ENCODE data around the gene ALX3.

Gene ALX3

DNA sequence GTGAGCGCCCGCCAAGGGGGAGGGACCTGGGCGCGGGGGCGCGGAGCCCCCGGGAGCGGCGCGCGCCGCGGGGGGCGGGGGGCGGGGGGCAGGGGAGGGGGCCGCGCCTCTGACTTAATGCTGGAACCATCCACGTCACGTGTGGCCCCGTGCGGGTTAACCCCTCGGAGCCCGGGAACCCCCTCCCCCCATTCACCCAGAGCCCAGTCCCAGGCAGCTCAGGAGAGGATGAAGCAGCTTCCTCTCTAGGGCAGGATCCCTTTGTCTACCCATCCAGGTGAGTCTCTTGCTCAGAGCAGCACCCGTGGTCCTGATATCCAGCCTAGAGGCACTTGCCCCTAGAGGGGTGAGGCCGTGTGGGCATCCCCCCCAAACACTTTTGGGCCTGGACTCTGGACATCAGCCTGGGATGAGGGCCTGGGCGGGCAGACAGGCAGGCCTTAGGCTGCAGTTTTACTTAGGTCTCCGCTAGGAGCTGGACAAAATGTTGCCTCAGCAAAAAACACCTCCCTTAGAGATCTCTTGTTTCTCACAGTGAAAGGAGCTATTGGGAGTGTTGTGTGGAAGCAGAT lies at the start of gene ALX3:
Gene ALX3, minus strand, starts transcription at position 2 of the 572 bp plus-strand sequence. CDS start 60 bp downstream, outside the sequence.
- DNase-seq (ENCODE audit: low read depth): no peak

DNA sequence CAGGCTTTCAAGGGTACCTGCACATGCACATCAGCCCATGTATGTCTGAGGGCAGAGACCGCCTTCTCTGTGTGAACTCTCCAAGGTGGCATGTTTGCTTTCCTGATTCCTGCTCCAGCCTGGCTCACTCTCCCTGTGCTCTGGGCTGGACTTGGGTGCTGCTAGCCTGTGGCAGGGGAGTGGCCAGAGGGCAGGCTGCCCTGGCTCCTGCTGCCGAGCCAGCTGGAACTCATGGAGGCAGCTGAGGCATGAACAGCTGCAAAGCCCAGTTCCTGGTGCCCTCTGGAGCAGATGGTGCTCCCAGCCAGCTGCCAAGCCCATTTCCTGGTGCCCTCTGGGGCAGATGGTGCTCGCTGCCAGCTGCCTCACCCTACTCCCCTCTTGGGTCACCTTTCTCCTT lies 49.4 kb upstream of the ALX3 start:
- no peak for DNase-seq (ENCODE audit: low read depth)

DNA sequence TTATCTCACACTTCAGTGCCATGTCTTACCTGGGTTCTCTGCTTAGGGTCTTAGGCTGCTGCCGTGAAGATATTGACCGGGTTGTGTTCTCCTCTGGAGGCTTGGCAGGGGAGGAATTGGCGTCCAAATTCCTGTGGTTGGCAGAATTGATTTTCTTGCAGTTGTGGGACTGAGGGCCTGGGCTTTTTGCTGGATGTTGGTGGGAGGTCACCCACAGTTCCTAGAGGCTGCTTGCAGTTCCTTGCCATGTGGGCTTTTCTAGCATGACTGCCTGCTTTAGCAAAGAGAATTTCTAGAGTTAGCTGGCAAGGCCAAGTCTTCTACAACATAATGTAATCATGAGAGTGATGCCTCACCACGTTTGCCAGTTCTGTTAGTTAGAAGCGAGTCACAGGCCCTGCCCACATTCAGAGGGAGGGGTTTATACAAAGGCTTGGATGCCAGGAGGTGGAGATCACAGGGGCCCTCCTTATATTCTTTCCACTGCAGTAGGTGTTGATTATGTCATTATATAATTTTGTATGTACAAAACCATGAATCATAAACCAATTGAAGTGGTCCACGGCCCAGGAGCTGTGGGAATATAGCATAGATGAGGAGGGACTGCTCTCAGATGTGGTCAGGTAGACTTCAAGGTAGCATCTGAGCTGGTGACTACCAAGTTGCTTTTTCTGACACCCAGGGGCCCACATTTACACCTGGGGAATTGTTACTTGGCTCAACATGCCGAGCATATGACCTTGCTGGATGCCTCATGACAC lies 48.3 kb upstream of the ALX3 start:
- peak; percentile 32 for DNase-seq (ENCODE audit: low read depth)

DNA sequence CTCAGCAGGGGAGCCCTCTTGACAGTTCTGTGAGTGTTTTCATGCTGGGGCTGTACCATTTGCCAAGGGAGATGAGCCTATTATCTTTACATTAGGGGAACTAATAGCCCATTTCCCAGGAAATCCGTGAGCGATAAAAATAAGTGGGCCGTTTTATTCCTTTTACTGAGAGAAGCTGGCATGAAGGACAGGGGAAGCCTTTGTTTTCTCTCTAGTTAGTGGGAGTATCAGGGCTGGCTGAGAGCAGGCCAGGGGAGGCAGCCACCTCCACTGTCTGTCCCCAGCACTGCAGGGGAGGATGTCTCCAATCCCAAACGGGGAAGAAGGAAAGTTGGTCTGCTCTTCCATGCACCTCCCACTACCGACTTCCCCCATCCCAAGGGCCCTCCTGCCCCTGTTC lies 44.3 kb upstream of the ALX3 start:
- no peak for DNase-seq (ENCODE audit: low read depth)

DNA sequence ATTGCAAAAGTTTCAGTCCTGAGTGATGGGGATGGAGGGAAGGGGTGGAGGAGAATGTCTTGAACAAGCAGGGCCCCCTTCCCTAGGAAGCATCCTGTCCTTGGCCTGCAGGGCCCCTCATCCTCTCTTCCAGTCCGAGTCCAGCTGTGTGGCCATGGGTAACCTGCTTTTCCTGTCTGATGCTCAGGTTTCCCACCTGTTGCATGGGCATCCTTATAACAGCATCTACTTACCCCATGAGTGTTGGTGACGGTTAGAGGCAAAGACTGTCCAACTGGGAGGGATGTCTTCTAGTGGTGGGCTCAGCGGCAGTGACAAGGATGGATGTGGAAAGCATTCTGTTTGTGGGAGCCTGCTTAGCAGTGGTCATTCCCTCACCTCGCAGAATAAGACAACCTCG lies 43.7 kb upstream of the ALX3 start:
- no peak for DNase-seq (ENCODE audit: low read depth)

DNA sequence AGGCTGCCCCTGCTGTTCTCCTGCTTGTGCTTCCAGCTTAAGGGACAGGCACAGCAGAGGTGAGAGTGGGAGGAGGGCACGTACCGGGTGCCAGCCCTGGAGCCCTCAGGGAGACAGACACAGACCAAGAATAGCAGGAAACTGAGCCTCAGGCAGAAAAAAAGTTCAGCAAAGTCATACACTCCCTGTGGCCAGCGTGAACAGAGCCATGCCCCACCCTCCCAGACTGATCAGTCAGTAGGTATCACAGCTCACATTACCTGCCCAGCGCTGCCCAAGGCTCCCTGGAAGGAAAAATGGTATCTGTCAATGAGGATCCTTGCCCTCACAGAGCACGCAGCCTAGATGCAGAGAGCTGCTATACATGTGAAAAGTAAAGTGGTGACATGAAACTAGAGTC lies 43.1 kb upstream of the ALX3 start:
- no peak for DNase-seq (ENCODE audit: low read depth)

DNA sequence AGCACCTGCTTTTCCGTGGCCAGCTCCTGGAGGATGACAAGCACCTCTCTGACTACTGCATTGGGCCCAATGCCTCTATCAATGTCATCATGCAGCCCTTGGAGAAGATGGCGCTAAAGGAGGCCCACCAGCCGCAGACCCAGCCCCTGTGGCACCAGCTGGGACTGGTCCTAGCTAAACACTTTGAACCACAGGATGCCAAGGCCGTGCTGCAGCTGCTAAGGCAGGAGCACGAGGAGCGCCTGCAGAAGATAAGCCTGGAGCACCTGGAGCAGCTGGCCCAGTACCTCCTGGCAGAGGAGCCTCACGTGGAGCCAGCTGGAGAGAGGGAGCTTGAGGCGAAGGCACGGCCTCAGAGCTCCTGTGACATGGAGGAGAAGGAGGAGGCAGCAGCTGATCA lies 42.2 kb upstream of the ALX3 start:
- no peak for DNase-seq (ENCODE audit: low read depth)

DNA sequence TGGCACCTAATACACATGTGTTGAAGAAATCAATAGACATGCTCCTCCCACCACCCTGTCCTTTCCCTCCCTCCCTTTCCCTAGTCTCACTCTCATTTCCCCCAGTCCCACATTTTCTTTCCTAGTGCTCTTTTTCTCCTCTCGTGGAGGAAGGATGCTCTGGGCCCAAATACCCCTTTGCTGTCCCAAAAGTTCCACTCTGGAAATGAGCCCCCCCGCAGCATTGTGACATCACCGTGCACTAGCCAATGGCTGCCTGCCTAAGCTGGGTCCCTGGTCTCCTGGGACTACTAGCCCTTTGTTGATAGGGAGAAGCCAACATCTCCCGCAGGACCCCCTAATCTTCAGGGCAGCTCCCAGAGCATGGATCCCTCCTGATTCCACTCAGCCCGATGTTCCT lies 41.7 kb upstream of the ALX3 start, which contains the start of gene UBL4B:
Gene UBL4B, plus strand, starts transcription at position 301 of the 400 bp plus-strand sequence. Its CDS starts 92 bp downstream, at position 393.
- DNase-seq (ENCODE audit: low read depth): no peak

DNA sequence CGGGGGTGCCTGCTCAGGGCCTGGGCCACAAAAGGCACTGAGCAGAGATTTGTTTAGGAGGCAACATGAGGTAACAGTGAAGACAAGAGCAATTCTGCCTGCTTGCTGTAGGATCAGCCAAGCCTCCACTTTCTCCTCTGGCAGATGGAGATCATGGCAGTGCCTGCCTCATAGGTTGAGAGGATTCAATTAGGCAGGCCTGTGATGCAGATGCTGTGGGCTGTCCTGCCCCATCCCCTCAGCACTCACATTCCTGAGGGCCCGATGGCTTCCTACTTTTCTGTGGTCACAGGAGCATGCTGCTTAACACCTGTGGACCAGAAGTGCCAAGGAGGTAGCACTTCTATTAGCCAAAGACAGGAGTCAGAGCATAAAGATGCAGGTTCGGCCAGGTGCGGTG lies 40.6 kb upstream of the ALX3 start:
- DNase-seq (ENCODE audit: low read depth): no peak

DNA sequence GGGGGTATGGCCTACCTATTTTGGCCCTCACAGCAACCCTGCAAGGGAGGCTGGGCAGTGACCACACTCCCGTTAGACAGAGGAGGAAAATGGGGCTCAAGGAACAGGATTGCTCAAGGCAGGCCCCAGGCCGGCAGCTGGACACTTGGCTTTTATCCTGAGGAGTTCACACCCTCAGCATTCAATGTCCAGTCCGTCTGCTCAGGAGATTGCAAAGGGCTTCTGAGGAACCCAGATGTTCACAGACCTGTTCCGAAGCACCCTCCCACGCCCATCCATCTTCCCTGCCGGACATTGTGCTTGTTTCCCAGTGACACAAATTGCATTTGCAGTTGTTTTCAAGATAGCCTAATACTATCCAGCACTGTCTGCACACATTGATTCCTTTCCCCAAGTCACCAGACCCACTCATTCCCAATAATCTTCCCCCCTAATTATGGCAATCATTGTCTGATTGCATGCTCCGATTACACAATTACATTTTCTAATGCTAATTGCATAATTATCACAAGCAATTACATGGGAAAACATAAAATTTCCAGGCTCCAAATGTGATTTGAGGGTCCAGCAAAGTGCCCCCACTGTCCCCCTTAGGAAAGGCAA lies 37.5 kb upstream of the ALX3 start:
- no peak for DNase-seq (ENCODE audit: low read depth)

DNA sequence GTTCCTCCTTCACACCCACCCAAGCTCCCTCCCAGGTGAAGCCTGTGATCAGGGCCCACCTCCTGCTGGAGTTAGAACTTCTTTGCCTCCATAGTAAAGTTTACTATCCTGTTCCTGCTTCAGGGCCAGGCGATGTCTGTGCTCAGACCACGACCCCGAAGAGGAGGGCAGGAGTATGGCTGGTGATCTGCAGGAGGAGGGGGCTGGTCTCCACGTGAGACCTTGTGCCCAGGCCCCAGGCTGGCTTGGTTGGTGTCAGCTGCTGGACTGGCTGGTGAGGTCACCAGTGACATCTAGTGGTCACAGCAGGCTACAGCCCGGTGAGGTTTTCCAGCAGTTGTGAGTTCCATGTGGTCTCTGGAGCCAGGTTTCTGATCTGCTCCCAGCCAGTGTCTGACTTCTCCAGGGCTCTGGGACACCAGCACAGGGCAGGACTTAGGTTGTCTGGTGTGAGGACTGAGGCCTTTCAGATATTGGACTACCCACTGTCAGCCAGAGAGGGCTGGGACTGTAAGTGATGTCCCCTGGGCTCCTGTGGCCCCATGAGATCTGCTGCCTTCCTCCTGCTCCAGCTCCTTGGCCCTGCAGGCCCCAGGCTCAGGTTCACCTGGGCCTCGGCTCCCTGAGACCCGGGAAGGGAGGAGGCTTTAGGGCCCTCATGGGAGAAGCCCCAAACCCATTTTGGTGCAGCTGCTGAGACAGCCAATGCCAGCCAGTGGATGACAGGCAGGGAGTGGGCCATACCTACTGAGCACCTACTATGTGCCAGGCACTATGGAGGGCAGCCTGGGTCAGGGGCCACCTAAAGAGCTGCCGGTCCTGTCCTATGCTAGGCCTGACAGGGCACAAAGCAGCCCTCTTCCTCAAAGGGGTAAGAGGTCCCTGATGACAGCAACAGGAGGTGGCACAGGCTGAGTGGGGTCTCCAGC lies 35.8 kb upstream of the ALX3 start:
- DNase-seq (ENCODE audit: low read depth): peak; percentile 70

DNA sequence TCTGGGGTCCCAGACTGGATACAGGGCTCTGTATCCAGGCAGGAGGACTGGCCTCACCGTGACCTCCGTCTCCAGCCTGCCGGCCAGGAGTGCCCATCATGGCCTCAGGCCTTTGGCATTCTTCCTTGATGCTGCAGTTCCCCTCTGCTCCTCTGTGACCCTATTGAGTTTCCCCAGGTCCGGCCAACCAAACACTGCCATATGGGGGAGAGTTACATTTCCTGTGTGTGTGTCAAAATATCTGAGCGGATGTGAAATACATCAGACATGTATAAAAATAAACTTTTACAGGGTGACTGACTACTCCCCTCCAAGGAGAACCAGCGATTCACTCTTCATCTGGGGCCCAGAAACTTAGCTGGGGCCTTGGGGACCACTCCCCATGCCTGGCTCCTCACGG lies 31.6 kb upstream of the ALX3 start:
- DNase-seq (ENCODE audit: low read depth): peak; percentile 64

DNA sequence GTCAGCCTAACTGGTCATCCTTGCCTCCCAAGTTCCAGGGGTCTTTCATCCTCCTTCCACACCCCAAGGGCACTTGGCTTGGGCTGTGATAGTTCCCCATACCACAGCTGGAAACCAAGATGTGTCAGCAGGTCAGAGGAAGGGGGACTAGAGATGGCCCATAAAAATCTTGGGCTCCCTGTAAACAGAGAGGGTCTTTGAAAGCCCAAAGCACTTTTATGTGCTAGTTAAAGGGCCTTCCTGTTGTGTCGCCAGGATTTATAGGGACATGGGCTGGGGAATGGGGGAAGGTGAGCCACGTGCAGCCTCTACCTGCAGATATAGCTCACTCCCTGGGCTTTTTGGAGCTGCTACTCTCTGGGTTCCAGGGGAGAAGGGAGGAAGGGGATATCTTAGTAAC lies 29.9 kb upstream of the ALX3 start:
- DNase-seq (ENCODE audit: low read depth): no peak

DNA sequence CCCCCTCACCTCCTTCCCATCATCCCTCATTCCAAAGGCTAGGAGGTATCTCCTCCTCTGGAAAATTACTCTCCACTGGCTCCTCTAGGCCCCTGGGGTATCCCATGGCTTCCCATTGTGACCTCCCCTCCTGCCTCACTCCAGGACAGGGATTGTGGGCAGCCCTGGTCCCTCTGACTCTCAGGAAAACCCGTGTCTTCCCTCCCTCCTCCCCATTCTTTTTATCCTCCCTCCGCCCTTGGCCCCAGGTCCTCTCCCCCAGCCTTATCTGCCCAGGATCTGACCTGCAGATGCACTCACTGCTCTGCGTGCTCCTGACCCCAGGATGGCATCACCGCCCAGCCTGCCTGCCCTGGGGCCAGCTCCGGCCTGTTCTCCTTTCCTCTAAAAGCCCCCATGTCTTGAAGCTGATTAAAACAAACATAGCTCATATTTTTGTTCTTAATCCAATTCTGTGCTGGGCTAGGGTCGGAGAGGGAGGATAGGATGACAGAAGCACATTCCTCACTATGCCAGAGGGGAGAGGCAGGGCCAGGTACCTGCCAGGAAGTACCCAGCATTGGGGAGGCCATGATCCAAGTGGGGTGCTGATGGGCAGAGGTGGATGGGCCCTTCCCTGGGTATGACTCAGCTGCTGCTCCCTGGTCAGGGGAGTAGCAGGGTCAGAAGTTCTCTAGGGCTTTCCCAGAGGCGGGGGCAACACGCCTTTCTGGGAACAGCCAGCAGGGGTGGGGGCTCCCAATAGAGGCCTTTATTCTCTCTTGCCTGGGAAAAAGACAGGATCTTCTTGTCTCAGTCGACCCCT lies 28.0 kb upstream of the ALX3 start:
- no peak for DNase-seq (ENCODE audit: low read depth)

DNA sequence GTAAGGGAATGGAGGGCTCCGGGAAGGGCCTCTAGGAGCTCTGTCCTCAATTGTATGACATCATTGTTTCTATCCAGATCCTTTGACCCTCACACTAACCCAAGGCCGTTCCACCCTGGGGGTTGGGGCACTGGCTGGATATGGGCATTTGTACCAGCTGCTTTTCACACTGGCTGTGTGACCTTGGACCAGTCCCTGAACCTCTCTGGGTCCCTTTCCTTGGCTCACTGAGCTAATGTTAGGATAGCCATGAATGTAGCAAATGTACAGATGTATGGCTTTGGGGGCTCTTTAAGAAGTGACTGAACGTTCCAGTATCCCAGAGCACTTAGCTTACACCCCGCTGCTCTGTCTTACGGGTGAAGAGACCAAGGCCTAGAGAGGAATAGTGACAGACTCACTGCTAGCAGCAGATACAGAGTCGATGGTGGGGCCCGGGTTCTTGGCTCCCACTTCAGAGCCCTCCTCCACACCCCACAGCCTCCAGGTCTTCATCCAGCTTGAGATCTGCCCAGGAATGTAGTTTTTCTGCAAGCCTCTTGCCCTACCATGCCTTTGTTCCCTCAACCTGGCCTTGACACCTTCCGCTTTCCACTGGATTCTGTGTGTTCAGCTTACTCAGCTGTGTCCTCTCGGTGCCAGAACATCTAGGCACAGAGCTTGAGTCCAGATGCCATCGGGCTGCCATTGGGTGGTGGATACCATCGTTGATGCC lies 27.2 kb upstream of the ALX3 start:
- DNase-seq (ENCODE audit: low read depth): no peak

DNA sequence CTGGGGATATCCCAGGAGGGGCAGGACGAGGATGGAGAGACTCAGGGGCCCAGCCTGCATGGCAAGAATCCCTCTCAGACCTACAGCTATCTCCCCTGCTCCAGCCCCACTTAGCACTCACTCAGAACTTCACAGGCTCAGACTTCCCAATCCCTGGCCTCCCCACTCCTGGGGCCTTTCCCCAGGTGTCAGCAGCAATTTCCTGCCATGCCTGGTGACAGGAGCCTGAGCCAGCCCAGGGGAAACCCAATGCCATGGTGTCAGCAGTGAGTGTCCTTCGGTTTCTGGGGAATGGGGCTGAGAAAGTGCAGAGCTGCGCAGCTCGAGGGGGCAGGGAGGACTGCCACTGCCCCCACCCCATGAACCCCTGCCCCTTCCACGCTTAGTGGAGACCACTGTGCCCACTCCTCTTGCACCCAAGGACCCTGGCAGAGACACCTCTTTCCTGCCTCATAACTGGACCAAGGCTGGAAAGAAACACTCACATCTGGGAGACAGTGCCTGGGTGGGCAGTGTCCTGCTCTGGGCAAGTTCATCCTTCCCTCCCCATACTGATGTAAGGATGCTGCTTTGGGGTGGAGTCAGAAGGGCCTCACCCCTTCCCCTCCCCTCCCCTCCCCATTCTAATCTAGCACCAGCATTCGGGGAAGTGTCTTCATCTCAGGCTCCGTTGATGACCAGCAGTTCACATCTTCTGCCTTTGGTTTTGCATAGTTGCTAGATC lies 24.6 kb upstream of the ALX3 start:
- no peak for DNase-seq (ENCODE audit: low read depth)

DNA sequence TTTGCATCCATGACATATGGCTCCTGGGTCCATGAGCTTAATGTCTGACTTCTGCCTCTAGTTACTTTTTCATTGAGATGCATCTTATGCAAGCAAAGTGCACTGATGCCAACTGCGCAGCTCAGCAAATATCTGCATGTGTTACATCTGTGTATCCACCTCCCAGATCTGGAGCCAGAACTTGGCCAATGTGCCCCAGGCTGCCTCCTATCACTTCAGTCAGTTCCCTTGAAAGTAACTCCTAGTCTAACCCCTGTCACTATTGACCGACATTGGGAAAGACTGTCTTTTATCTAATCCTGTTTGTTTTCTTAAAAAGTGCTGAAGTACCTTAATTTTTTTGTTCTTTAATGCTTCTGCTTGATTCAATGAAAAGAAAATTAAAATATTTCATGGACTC lies 22.5 kb upstream of the ALX3 start:
- no peak for DNase-seq (ENCODE audit: low read depth)

DNA sequence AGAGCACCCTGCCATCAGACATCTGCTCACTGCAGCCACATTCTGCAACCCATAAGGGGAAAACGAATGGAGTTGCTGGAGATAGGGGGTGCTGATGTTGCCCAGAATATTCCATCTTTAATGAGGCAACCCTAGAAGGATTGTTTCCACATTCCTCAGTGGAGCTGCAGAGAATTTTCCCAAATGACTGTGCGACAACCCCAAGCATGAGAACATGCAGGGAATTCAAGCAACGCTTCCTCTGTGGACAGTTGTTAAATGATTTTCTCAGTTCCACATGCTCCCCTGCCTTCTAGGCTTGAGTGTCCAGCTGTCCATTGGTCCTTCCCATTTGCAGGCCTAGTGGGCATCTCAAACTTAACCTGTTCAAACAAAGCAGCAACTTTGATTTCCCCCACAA lies 21.3 kb upstream of the ALX3 start:
- no peak for DNase-seq (ENCODE audit: low read depth)

DNA sequence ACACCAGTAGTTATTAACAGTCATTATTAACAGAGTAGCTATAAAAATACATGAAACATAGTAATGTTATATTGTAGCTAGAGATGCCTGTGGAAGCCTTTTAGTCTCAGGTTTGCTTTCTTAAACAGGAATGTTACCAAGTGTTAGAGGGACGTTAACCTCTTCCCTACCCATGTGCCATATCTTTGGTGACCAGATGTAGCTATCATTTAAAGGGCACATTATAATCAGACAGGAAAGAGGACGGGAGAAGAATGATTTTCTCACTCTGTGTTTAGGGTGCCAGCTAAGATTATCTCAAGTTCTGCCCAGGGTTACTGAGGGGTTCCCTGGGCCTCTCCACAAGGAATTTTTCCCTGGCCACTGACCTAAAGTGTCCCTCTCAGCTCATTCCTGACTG lies 20.9 kb upstream of the ALX3 start:
- no peak for DNase-seq (ENCODE audit: low read depth)

DNA sequence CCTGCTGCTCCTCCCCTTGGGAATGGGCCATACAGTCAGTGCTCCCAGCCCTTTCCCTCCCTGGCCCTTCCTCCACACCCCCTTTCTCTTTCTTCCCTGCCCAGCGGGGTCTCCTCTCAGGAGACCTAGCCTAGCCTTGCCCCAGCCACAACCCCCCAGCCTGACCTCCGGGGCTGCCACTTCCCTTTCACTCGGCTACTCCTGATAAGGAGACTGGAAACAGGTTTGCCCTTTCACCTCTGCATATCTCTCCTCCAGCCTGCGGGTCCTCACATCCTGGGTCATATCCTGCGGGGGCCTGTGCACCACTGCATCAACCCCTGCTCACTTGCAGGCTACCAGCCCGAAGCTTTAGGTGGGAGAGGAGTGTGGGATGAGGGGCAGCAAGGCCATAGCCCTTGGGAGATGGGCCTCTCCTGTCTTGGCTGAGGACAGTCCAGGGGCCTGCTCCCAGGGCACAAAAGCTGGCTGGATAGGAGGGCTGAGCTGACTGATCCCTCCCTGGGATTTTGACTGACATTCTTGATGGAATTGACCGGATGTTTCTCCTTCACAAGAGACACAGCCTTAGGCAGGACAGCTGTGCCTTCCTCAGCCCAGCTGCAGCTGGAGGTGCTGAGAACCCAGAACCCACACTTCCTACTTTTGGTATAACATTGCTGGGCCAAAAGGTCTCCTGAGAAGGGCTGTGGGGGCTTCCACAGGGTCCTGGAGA lies 19.2 kb upstream of the ALX3 start:
- DNase-seq (ENCODE audit: low read depth): no peak
